SW 1271 (cell line): ENCODE data around the gene CYP1A2.
A peak's percentile ranks its signal among the peaks of the same experiment; 100 is the strongest.
"Not testable (repeated sequence)": the region's sequence is repeated elsewhere in the genome, so short reads cannot be mapped to it uniquely, and the experiment has no call there.

ENCODE experiments used
- DNase-seq, 2 experiments: peaks; one replicate each; lab custom pipeline; 2025; lab: John Stamatoyannopoulos, UW

CYP1A2 gene

DNA sequence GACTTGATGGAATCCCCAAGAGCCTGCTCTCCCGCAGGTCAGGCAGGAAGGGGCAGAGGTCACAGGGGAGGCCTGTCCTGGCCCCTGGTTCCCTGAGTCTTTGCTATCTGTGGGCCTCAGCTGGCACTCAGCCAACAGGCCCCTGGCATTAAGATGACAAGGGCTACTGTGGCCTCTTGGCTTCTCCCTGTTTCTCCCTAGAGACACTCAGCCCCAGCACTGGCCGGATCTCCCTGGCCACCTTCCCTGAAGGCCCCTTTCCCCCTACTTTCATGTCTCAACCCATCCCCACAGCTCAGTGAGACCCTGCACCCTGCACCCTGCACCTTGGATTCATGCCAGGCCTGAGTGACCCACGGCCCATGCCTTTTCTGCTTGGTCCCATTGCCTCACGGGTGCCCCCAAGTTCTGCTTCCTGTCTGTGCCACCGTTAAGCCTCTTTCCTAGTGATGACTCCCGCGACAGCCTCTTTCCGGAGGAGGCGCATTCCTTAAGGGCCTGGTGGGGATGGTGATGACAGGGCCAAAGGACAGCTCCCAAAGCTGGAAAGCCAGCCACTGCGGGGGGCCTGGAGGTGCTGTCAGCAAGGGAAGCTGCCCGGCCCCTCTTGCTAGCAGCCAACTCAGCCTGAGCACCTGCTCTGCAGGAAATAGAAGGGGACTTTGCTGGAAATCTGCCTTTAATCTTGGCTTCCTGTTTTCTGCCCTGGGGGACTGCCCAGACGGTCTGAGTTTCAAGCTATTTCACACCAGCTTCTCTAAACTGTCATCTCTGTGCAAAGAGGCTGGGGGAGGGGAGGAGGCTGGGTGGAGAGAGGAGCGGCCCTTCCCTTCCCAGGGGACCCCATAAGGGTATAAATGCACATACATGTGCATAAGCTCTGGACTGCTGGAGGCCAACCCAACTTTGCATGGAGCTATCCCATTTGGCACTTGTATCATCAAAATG, 28.4 kb downstream of the CYP1A2 start:
- no peak for DNase-seq

DNA sequence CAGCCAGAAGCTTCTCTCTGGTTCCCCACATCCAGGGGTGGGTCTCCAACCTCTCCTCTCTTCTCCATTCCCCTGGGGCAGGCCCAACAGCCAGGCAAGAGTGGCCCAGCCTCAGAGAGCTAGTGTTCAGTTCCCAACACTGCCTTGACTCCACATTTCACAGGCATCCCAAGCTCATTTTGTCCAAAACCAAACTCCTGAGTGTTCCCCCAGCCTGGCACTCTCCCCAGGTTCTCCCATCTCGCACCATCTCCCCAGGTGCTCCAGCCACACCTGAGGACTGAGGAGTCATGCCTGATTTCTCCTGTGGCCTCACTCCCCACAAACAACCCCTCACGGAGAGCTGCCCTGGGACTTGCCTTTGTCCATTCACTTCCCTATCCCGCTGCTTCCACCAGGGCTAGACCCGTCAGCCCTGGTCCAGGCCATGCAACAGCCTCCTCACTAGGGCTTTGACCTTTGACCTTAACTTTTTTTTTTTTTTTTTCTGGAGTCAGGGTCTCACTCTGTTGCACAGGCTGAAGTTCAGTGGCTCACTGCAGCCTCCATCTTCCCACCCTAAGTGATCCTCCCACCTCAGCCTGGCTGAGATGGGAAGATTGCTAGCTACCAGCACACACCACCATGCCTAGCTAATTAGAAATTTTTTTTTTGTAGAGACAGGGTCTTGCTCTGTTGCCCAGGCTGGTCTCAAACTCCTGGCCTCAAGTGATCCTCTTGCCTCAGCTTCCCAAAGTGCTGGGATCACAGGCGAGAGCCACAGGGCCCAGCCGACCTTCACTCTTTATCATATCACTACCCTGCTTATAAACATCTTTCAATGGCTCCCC, 29.3 kb downstream of the CYP1A2 start:
- DNase-seq = no peak

DNA sequence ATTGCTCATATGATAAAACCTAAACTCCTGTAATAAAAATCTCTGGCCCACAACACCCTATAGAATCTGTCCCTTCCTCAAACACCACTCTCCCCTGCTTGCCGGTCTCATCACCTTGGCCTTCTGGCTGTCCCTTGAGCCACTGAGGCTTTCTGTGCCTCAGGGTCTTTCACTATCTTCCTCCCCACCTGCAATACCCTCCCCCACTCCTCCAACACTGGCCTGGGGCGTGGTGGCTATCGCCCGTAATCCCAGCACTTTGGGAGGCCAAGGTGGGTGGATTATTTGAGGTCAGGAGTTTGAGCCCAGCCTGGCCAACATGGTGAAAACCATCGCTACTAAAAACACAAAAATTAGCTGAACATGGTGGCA, 29.9 kb downstream of the CYP1A2 start:
- no peak for DNase-seq

DNA sequence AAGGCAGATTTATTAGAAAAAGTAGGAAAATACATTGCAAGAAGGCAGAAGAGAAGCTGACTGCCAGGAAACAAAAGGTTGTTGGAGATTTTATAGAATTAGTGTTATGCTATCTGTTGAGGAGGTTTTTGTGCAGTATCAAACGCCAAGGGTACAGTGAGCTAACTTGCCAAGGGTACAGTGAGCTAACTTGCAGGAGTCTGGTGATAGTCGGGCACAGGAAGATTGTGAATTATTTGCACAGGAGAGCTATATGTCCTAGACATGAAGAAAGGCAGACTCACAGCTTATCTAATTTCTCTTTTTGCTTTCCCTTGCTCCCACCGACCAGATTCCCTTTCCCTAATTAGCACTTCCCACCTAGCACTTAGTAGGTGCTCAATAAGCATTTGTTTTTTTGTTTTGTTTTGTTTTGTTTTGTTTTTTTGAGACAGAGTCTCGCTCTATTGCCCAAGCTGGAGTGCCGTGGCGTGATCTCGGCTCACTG, 30.6 kb downstream of the CYP1A2 start:
- DNase-seq = no peak

DNA sequence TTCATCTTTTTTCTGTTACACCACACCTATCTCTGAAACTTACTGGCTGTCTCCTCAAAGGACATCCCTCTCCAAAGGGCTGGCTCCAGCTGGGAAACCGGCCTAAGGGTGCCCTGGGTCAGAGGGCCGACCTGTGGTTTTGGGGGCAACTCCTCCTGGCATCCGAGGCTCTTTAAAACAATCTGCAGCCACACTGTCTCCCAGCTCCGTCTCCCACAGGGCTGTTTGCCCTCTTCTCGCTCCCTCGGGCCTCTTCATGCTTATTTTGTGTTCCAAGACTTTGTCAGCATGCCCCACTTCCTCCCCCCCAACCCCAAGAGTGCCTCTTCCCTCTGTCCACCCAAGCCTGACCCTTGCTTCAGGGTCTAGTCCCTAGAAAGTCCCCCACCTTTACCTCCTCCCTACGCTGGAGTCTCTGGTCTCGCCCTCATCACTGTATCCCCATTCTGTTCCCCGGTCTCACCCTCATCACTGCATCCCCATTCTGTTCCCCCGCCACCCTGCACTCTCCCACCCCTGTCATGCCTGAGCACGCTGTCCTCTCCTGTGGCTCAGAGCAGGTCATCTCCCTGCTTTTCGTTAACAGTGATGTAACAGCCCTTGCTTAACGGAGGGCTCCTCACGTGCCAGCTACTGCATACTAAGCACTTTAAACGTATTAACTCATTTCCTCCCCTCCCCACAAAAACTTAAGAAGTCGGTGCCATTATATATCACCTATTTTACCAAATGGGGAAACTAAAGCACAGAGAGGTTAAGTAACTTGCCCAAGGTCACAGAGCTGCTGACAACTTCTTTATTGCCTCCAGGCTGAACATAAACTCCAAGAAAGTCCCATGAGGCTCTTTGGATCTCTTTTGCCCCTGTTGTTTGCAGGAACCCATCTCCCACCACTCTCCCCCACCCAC, 32.1 kb downstream of the CYP1A2 start:
- no peak for DNase-seq

DNA sequence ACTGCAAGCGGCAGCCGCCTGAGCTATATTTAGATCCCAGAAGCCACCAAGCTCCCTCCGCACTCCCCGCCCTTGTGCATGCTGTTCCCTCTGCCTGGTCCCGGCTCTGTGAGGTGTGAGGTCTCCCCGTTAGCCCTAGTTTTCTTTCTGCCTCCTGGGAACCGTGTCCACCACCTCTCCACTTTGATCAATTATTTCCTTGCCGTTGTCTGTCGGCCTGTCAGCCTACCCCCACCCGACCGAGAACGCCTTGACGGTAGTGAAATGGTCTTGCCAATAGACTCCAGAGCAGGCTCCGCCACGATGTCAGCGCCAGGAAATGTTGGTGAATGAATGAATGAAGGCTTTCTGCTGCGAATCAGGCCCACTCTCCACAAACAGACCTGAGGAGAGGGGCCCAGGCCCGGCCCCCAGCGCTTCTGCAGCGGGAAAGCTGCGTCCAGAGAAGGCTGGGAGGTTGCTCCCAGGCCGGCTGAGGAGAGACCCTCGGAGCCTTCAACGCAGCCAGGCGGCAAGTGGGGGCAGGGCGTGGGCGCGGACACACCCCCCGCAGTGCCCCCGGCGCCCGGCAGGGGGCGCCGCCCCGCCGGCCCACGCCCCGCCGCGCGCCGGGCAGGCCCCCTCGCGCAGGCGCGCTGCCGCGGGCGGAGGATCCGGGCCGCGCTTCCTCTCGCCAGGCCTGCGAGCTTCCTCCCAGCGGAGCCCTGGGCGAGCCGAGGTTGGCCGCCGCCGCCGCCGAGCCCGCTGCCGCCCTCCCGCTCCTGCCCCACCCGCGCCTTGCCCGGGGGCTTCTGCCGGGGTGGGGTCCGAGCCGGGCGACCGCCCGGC, 33.0 kb downstream of the CYP1A2 start, which contains the start of gene CSK:
CSK (plus strand) TSS at position 650 of the 828 bp plus-strand sequence. CDS start 16,218 bp downstream, outside the sequence.
- DNase-seq = peak in 1 of 2 experiments; percentile 52

DNA sequence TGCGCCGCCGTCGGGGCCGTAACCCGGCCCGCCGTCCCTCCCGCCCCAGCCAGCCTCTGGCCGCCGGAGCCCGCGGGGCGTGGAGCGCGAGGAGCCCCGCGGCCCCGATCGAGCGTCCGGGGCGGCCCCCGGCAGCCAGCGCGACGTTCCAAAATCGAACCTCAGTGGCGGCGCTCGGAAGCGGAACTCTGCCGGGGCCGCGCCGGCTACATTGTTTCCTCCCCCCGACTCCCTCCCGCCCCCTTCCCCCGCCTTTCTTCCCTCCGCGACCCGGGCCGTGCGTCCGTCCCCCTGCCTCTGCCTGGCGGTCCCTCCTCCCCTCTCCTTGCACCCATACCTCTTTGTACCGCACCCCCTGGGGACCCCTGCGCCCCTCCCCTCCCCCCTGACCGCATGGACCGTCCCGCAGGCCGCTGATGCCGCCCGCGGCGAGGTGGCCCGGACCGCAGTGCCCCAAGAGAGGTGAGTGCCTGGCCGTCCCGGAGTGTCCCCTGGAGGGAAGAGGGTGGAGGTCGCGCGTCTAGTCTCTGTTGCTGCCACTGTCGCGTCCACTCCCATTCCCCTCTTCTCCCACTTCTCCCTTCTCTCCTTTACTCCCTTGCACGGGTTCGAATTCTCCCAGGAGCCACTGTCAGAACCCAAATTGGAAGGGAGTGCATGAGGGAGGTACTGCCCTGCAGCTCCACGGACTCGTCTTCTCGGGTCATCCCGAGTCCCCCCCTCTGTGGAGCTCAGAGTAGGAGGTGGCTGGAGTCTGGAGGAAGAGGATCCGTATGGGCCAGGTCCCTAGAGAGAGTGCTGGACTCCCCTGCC, 33.8 kb downstream of the CYP1A2 start:
- no peak for DNase-seq

DNA sequence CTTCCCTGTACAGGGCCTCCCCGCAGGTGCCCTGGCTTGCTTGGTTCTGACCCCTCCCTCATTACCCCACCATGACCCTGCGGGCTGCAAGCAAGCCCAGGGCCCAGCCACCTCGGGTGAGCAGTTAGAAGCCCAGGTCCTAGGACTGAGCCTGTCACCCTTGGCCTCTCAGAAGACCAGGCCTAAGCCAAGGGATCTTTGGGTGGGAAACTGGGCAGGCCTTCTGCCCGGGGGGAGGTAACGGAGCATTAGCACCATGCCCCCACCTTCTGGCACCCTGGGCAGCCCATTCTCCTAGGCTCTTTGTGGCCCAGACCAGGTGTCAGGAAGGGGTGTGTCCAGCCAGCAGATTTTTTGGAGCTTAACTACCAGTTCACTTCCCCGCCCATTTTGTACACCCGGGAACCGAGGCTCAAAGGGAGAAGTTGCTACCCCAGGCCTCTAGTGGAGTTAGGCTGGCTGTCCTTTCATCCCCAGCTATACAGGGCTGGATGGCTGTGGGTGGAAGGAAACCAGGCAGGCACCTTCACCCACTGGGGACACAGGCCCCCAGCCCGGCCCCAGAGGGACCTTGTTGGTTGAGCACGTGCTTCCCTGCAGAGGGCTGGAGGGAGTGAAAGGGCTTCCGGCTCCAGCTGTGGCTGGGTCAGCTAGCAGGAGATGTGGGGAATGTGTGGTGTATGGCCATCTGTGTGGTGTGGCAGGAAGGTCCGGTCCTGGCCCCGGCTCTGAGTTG, 34.6 kb downstream of the CYP1A2 start:
- DNase-seq = peak in 1 of 2 experiments; percentile 25

DNA sequence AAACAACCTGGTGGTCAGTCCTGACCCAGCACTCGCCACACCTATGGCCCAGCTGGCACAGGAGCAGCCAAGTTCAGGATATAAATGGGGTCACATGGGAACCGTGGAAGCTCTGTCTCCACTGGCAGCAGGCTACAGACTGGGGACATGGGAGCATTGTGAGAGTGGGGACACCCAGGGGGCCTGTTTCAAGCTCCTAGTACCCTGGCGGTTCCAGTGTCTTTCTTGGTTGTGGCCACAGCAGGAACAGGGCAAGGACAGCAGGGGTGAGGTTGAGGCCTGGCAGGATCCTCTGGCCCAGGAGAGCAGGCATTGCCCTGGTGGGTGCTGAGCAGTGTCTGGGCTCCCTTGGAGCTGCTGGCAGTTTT, 35.1 kb downstream of the CYP1A2 start:
- DNase-seq = no peak

DNA sequence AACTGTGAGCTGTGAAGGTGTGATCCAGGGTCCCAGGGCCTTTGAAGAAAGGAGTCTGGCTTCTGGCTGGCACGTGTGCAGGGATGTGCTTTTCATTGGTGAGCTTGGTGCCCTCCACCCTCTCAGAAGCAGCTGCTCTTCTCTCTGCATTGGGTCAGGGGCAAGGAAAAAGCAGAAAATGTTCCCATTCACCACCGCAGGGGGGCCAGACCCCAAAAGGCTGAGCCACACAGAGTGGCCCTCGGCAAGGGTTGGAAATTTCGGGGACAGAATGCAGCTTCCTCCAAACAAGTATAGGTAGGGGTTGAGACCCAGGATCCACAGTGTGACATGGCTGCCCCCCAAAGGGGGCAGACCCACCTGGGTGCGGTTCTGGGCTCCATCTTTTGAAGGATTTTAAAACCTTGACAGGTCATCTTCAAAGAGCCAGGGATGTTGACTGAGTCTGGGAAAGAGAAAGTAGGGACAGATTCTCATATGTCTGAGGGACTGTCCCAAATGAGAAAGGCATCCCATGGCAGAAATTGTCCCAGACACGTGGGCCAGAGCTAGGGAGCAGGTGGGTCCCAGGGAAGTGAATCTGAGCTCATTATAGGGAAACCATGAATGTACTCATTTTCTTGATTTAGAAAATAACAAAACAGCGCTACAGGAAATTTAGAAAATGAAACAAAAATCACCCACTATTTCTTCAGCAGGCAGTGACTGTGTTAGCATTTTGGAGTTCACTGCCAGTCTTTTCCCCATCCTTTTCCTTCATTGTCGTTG, 36.0 kb downstream of the CYP1A2 start:
- no peak for DNase-seq

DNA sequence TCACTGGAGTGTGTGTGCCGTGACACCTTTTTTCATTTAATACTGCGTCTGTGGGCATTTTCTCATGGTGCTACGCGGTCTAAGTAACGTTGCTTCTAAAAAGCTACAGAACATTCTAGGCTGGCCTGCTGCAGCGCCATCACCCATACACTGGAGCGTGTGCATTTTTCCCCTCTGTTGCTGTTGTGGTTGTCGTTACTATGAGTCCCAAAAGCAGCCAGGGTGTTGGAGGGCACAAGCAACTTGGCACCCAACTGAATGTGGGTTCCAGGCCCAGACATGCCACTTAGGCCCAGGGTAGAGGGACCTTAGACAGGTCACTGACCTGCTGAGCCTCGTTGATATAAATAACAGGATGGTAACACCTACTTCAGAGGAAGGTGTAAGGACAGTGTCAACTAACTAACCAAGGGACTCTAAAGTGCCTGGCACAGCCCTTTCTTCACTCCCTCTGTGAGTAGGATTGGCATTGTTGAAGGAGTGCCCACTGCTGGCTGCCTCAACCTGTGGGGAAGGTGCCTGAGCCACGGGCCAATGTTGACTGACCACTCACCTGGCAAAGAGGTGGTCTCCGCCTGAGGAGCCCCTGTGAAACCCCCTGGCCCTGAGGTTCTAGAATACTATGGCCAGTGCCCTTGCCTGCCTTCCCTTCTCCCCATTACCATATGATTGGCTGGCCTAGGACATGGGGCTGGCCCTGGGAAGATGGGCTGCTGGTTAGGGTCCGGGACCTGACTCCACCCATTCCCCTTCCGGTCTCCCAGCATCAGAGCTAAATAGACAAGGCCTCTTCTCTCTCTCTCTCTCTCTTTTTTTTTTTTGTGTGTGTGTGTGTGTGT, 36.8 kb downstream of the CYP1A2 start:
- no peak for DNase-seq

DNA sequence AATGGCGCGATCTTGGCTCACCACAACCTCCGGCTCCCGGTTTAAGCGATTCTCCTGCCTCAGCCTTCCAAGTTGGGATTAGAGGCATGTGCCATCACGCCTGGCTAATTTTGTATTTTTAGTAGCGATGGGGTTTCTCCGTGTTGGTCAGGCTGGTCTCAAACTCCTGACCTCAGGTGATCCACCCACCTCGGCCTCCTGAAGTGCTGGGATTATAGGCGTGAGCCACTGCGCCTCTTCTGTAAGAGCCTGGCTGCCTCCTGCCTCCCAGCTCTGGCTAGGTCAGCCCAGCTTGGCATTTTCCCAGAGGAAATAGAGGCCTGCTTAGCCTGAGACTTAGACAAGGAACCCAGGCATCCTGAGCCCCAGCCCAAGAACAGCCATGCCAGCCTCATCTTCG, 37.4 kb downstream of the CYP1A2 start:
- DNase-seq = not testable (repeated sequence)

DNA sequence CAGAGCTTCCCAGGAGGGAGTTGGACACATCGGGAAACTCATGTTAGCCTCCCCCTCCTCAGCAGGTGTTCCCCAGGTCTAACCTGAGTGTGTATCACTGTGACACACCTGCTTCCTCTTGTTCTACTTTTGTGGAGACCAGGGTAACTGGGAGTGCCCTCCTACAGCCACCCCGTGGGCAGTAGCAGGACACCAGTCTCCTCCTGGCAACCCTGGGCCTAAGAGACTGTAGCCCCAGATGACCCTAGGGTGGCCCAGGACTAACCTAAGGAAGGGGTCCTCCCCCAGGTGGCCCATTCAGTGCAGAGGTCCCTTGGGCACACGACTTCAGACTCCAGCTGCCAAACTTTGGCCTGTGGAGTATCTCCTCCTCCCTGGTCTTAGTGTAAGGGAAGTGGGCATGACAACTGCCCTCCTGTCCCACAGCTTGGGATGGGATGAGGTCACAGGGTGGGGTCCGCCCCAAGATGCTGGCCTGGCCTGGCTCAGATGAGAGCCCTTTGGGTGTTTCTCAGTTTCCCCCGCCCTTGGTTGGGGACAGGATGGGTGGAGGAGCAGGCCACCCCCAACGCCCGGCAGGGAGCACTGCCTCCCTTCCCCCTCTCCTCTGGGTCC, 38.0 kb downstream of the CYP1A2 start:
- no peak for DNase-seq

DNA sequence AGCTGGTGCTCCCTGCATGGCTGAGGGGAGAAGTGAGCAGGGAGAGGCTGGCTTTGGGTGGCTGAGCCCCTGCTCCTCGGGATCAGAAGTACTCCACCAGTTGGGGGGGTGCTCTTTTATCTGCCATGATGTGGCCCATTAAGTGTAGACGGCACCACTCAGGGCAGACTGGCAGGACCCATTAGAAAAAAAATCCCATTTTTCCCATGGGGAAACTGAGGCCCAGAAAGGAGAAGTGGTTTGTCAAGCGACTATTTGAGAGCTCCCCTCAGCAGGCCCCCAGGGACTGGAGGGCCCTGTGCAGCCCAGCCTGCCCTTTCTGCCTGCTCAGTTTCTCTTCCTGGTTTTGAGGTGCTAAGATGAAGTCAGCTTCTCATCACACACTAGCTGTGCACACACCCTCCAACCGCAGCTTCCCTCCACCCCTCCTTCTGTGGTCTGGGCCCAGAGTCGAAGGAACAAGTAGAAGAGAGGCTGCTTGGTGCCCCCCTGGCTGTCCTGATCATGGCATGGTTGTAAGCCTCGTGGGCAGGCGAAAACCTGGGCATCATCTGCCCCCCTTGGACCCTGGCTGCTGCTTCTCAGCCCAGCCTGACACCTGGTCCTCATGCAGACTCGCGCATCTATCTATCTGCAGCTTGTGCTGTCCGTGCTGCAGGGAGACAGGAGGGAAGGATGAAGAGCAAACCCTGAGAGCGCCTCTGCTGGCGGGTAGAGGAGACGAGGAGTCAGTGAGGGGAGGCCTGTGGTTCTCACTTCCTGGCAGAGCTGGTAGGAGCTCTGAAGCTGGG, 38.8 kb downstream of the CYP1A2 start:
- DNase-seq = peak in 1 of 2 experiments; percentile 37

DNA sequence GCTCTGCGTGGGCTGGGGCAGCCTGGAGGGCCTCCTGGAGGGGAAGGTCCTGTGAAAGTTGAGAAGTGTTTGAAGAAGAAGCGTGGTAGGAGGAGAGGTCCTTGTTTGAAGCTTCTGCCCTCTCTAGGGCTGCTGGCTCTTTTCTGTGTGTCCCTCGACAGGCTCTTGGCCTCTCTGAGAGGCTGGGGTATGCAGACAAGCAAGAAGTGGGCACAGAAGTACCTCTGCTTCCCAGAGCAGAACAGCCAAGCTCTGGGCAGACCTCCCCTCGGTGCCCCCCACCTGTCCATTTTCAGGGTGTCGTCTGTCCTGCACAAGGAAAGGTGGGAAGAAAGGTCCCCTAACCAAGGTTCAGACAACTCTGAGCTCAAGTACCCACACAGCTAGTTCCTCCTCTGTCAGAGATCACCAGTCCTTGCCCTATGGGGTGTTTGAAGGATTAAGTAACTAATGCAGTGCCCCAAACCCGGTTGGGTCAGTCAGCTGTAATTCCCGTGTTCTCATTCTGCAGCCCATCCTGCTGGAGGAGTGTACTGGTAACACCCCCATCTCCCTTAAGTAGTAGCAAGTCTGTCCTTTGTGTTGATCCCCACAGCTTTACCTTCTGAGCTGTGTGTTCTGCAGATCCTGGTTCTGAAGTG, 39.5 kb downstream of the CYP1A2 start:
- no peak for DNase-seq

DNA sequence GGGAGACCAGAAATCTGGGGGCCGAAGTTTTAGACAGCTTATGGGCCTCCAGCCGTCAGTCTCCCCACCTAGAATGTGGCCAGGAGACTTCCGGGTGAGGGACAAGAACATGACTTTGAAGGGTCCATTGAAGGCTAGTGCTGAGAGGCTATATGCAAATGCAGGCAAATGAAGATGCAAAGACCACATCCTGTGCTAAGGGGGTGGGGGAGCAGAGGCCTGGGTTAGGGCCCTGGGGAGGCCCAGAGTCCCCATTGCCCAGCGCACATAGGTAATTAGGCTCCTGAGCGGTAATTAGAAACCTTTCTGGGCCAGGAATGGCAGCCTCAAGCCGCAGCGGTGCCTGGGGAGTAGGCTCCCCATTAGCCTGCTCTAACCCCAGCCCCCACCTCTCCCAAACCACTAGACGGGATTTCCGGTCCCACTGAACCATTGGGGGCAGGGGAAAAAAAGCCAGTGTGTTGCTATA, 40.1 kb downstream of the CYP1A2 start:
- DNase-seq = no peak
